HepG2 (cell line): ENCODE results near the gene THOP1. TPM values are rescaled to one million over a fixed set of nuclear protein-coding genes. Genes with fewer than 3 reads are reported as not detected.
A peak's percentile ranks its signal among the peaks of the same experiment; 100 is the strongest.

Experiments used
- ATF7-NPFF ChIP-seq: sonication (generic); formaldehyde crosslinking; IDR thresholded peaks from 2 replicates; pipeline ENCODE4 v1.8.1; 2023; ENCODE audit warnings: mild to moderate bottlenecking, low read depth, missing genetic modification reagents, moderate library complexity
- FOXA3 ChIP-seq: IDR thresholded peaks from 2 replicates; pipeline ENCODE4 v1.6.1; 2016; ENCODE audit warnings: missing genetic modification reagents, missing compliant biosample characterization
- GMEB2 ChIP-seq: IDR thresholded peaks from 2 replicates; pipeline ENCODE4 v1.6.1; 2016; ENCODE audit warnings: missing biosample characterization, missing genetic modification reagents, low read depth
- GZF1 ChIP-seq: sonication (generic); formaldehyde crosslinking; IDR thresholded peaks from 2 replicates; pipeline ENCODE4 v1.5.1; 2020; ENCODE audit warnings: mild to moderate bottlenecking, missing genetic modification reagents
- HNRNPL ChIP-seq: fragments of 200-400 bp; formaldehyde crosslinking; IDR thresholded peaks from 2 replicates; pipeline ENCODE4 v1.6.1; 2017; ENCODE audit warnings: mild to moderate bottlenecking, low read depth, low read length
- KAT7 ChIP-seq: IDR thresholded peaks from 2 replicates; pipeline ENCODE4 v1.6.1; 2018; ENCODE audit warnings: borderline replicate concordance, missing compliant biosample characterization
- KLF12 ChIP-seq: sonication (generic); formaldehyde crosslinking; IDR thresholded peaks from 2 replicates; pipeline ENCODE4 v1.4.0; 2020; ENCODE audit warnings: missing genetic modification reagents, borderline replicate concordance
- MEIS2 ChIP-seq: sonication (generic); formaldehyde crosslinking; IDR thresholded peaks from 2 replicates; pipeline ENCODE4 v1.9.0; 2021; ENCODE audit warnings: mild to moderate bottlenecking, missing genetic modification reagents
- MXI1 ChIP-seq: IDR thresholded peaks from 3 replicates; pipeline ENCODE4 v1.6.1; 2012; ENCODE audit warnings: low read depth, low read length, inconsistent platforms, borderline replicate concordance
- MYNN ChIP-seq: sonication (generic); formaldehyde crosslinking; IDR thresholded peaks from 2 replicates; pipeline ENCODE4 v1.4.0; 2020; ENCODE audit warnings: mild to moderate bottlenecking, low read depth, missing genetic modification reagents
- NFATC3 ChIP-seq: sonication (generic); formaldehyde crosslinking; IDR thresholded peaks from 2 replicates; pipeline ENCODE4 v1.5.1; 2020; ENCODE audit warnings: mild to moderate bottlenecking, missing genetic modification reagents
- NFE2 ChIP-seq: sonication (generic); formaldehyde crosslinking; IDR thresholded peaks from 2 replicates; pipeline ENCODE4 v1.4.0; 2020; ENCODE audit warnings: missing genetic modification reagents
- ONECUT2 ChIP-seq: sonication (generic); formaldehyde crosslinking; IDR thresholded peaks from 2 replicates; pipeline ENCODE4 v1.4.0; 2020; ENCODE audit warnings: missing genetic modification reagents
- PRDM10 ChIP-seq: sonication (generic); formaldehyde crosslinking; IDR thresholded peaks from 2 replicates; pipeline ENCODE4 v1.4.0; 2020; ENCODE audit warnings: low read depth, missing genetic modification reagents
- TEAD2 ChIP-seq: sonication (generic); formaldehyde crosslinking; IDR thresholded peaks from 2 replicates; pipeline ENCODE4 v1.9.0; 2021; ENCODE audit warnings: missing genetic modification reagents
- ZBTB3 ChIP-seq: sonication (generic); formaldehyde crosslinking; IDR thresholded peaks from 2 replicates; pipeline ENCODE4 v1.4.0; 2020; ENCODE audit warnings: low read depth, mild to moderate bottlenecking, moderate library complexity, missing genetic modification reagents, borderline replicate concordance
- ZFY ChIP-seq: sonication (generic); formaldehyde crosslinking; IDR thresholded peaks from 2 replicates; pipeline ENCODE4 v1.4.0; 2020; ENCODE audit warnings: missing genetic modification reagents
- ZNF367 ChIP-seq: sonication (generic); formaldehyde crosslinking; IDR thresholded peaks from 2 replicates; pipeline ENCODE4 v1.4.0; 2020; ENCODE audit warnings: missing genetic modification reagents, borderline replicate concordance
- ZNF446 ChIP-seq: sonication (generic); formaldehyde crosslinking; IDR thresholded peaks from 2 replicates; pipeline ENCODE4 v1.5.0; 2020; ENCODE audit warnings: mild to moderate bottlenecking, missing genetic modification reagents
- ZNF552 ChIP-seq: sonication (generic); formaldehyde crosslinking; IDR thresholded peaks from 2 replicates; pipeline ENCODE4 v1.9.0; 2022; ENCODE audit warnings: missing genetic modification reagents, mild to moderate bottlenecking, borderline replicate concordance
- ZNF607 ChIP-seq: sonication (generic); formaldehyde crosslinking; IDR thresholded peaks from 2 replicates; pipeline ENCODE4 v1.5.1; 2020; ENCODE audit warnings: missing genetic modification reagents, mild to moderate bottlenecking, borderline replicate concordance
- ZNF792 ChIP-seq: IDR thresholded peaks from 2 replicates; pipeline ENCODE4 v1.6.1; 2016
- polyA plus RNA-seq, 8 experiments: library from polyadenylated mRNA; depleted of rRNA in 3 of 8; stranded (reverse) in 7 of 8; unstranded in 1 of 8; fragments of >200 nt; fragmentation: Illumina TruSeq in 4 of 8; extraction: Trizol in 4 of 8; gene quantifications; 2 replicates each; pipeline versions ENCODE4 v1.2.1 to v1.2.3, GENCODE V29; 2011 to 2016; ENCODE audit warnings: low read depth in 4 of 8, missing spikeins in 1 of 8, mixed read lengths in 1 of 8; ENCODE audit not compliant: insufficient read depth in 1 of 8
- total RNA-seq, 5 experiments: library from RNA; depleted of rRNA; stranded (reverse); fragments of >200 nt; fragmentation: Illumina TruSeq; extraction: Trizol; gene quantifications; 2 replicates each; pipeline ENCODE4 v1.2.3, GENCODE V29; 2016; ENCODE audit warnings: low read depth in 1 of 5
- TF ChIP-seq, protein P1 (sequence below): sonication (generic); formaldehyde crosslinking; IDR thresholded peaks from 2 replicates; pipeline ENCODE4 v1.4.0; 2020; ENCODE audit warnings: missing genetic modification reagents
- TF ChIP-seq, protein P2 (sequence below): sonication (generic); formaldehyde crosslinking; IDR thresholded peaks from 2 replicates; pipeline ENCODE4 v1.4.0; 2020; ENCODE audit warnings: missing genetic modification reagents; ENCODE audit errors: not compliant biosample characterization

THOP1 gene
- total and polyA plus RNA-seq, 2 of the 13 experiments (the other 11 are each of a cell fraction or from before 2014, with no cell fraction given): 74.4 to 116 TPM

- TF ChIP-seq ZBTB3 (CRISPR knock-in tag): 0 out of 2 replicates have a peak, but pooled peaks have one; percentile 28
- TF ChIP-seq NFATC3 (CRISPR knock-in tag): no peak
- no peak for TF ChIP-seq TEAD2
- peak; percentile 60 for TF ChIP-seq GMEB2 (CRISPR knock-in tag)
- no peak for TF ChIP-seq MYNN
- no peak for TF ChIP-seq NFE2 (CRISPR knock-in tag)
- TF ChIP-seq ZNF552 (CRISPR knock-in tag): peak; percentile 50; the same call in 1 of the 2 replicates
- TF ChIP-seq, protein P1, sequence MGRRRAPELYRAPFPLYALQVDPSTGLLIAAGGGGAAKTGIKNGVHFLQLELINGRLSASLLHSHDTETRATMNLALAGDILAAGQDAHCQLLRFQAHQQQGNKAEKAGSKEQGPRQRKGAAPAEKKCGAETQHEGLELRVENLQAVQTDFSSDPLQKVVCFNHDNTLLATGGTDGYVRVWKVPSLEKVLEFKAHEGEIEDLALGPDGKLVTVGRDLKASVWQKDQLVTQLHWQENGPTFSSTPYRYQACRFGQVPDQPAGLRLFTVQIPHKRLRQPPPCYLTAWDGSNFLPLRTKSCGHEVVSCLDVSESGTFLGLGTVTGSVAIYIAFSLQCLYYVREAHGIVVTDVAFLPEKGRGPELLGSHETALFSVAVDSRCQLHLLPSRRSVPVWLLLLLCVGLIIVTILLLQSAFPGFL (CRISPR knock-in tag): no peak
- 0 out of 2 replicates have a peak, but pooled peaks have one; percentile 27 for TF ChIP-seq MEIS2
- TF ChIP-seq PRDM10 (CRISPR knock-in tag): peak; percentile 41; the same call in 1 of the 2 replicates
- TF ChIP-seq HNRNPL: no peak
- no peak for TF ChIP-seq GZF1 (CRISPR knock-in tag)
- peak; percentile 73 for TF ChIP-seq FOXA3 (CRISPR knock-in tag)
- no peak for TF ChIP-seq ZNF446 (CRISPR knock-in tag)
- TF ChIP-seq ZNF607: peak; percentile 61
- peak; percentile 81; the same call in 1 of the 3 replicates for TF ChIP-seq MXI1
- TF ChIP-seq ZNF792: peak; percentile 62; the same call in 1 of the 2 replicates
- TF ChIP-seq ONECUT2 (CRISPR knock-in tag): no peak
- peak; percentile 66; the same call in 1 of the 2 replicates for TF ChIP-seq KAT7 (CRISPR knock-in tag)
- peak; percentile 87 for TF ChIP-seq ZFY
- TF ChIP-seq ZNF367 (CRISPR knock-in tag): 0 out of 2 replicates have a peak, but pooled peaks have one; percentile 50
- no peak; the same call in 1 of the 2 replicates for TF ChIP-seq ATF7-NPFF (CRISPR knock-in tag)
- TF ChIP-seq KLF12 (CRISPR knock-in tag): peak; percentile 30; the same call in 1 of the 2 replicates
- TF ChIP-seq, protein P2, sequence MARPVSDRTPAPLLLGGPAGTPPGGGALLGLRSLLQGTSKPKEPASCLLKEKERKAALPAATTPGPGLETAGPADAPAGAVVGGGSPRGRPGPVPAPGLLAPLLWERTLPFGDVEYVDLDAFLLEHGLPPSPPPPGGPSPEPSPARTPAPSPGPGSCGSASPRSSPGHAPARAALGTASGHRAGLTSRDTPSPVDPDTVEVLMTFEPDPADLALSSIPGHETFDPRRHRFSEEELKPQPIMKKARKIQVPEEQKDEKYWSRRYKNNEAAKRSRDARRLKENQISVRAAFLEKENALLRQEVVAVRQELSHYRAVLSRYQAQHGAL (CRISPR knock-in tag): no peak
These were observed 34.3 kb downstream of the THOP1 start, which contains the start of gene ZNF554 (continued) for GRCh38 chr19:2819540-2820111.
